K562 (cell line): ENCODE results near the gene RPL15. TPM values are rescaled to one million over a fixed set of nuclear protein-coding genes. Genes with fewer than 3 reads are reported as not detected.

Experiments used
- BRD9 ChIP-seq: fragments of 450-650 bp; IDR thresholded peaks from 2 replicates; pipeline ENCODE4 v1.6.1; 2018; ENCODE audit warnings: low read depth; ENCODE audit not compliant: partially characterized antibody
- CAMTA2 ChIP-seq: fragments of 250-450 bp; sonication (Bioruptor Pico); conservative IDR thresholded peaks from 2 replicates; pipeline ENCODE4 v1.5.1; 2022
- E2F8 ChIP-seq: fragments of 450-650 bp; IDR thresholded peaks from 2 replicates; pipeline ENCODE4 v1.7.1; 2018; ENCODE audit warnings: mild to moderate bottlenecking, low read depth; ENCODE audit not compliant: partially characterized antibody
- ESRRB ChIP-seq: fragments of 250-450 bp; sonication (Bioruptor Pico); IDR thresholded peaks from 2 replicates; pipeline ENCODE4 v1.5.0; 2020; ENCODE audit warnings: mild to moderate bottlenecking, moderate library complexity, borderline replicate concordance
- EWSR1 ChIP-seq: fragments of 450-650 bp; IDR thresholded peaks from 2 replicates; pipeline ENCODE4 v1.6.1; 2018; ENCODE audit warnings: borderline replicate concordance, mild to moderate bottlenecking, low read depth, moderate library complexity; ENCODE audit not compliant: partially characterized antibody
- FOXJ3 ChIP-seq: sonication (generic); formaldehyde crosslinking; IDR thresholded peaks from 2 replicates; pipeline ENCODE4 v1.4.0; 2020; ENCODE audit warnings: mild to moderate bottlenecking, missing genetic modification reagents
- HDAC8 ChIP-seq: fragments of 450-650 bp; IDR thresholded peaks from 2 replicates; pipeline ENCODE4 v1.6.1; 2016; ENCODE audit warnings: mild to moderate bottlenecking, missing genetic modification characterization, moderate library complexity, missing compliant biosample characterization
- HNRNPL ChIP-seq: fragments of 200-400 bp; formaldehyde crosslinking; IDR thresholded peaks from 2 replicates; pipeline ENCODE4 v1.6.1; 2017; ENCODE audit warnings: low read depth, mild to moderate bottlenecking, low read length
- NR2C2 ChIP-seq, 2 experiments: fragments of 200-800 bp in 1 of 2; sonication (Bioruptor generic) in 1 of 2; sonication (generic) in 1 of 2; formaldehyde crosslinking in 1 of 2; IDR thresholded peaks; 2 replicates each; pipeline versions ENCODE4 v1.6.1 to v1.8.0; 2016 to 2022; ENCODE audit warnings: mild to moderate bottlenecking in 1 of 2, missing compliant biosample characterization in 1 of 2, missing genetic modification characterization in 1 of 2, missing genetic modification reagents in 1 of 2
- PML ChIP-seq: IDR thresholded peaks from 2 replicates; pipeline ENCODE4 v1.6.1; 2012; ENCODE audit warnings: low read length, inconsistent platforms
- POLR2G ChIP-seq: fragments of 200-400 bp; formaldehyde crosslinking; IDR thresholded peaks from 2 replicates; pipeline ENCODE4 v1.6.1; 2017; ENCODE audit warnings: low read depth, mild to moderate bottlenecking, antibody characterized with exemption, low read length, moderate library complexity
- RBFOX2 ChIP-seq: fragments of 200-400 bp; formaldehyde crosslinking; IDR thresholded peaks from 2 replicates; pipeline ENCODE4 v1.6.1; 2017; ENCODE audit warnings: low read depth, mild to moderate bottlenecking, low read length, moderate library complexity
- STAT5A ChIP-seq: IDR thresholded peaks from 2 replicates; pipeline ENCODE4 v1.6.1; 2012; ENCODE audit warnings: low read length, inconsistent platforms, borderline replicate concordance
- SUPT5H ChIP-seq: fragments of 450-650 bp; IDR thresholded peaks from 2 replicates; pipeline ENCODE4 v1.6.1; 2016
- TCF7L2 ChIP-seq: fragments of 150-350 bp; IDR thresholded peaks from 2 replicates; pipeline ENCODE4 v1.6.1; 2016; ENCODE audit warnings: low read depth, mild to moderate bottlenecking, low read length, moderate library complexity
- THRB ChIP-seq: fragments of 450-650 bp; formaldehyde crosslinking; conservative IDR thresholded peaks from 2 replicates; pipeline ENCODE4 v1.4.0; 2022; ENCODE audit warnings: mild to moderate bottlenecking, missing genetic modification characterization
- TRIM25 ChIP-seq: fragments of 450-650 bp; IDR thresholded peaks from 2 replicates; pipeline ENCODE4 v1.7.0; 2016; ENCODE audit warnings: borderline replicate concordance
- ZBTB1 ChIP-seq: sonication (generic); formaldehyde crosslinking; IDR thresholded peaks from 2 replicates; pipeline ENCODE4 v1.8.1; 2023; ENCODE audit warnings: missing genetic modification reagents, low read depth, mild to moderate bottlenecking, borderline replicate concordance
- ZNF121 ChIP-seq: sonication (generic); formaldehyde crosslinking; conservative IDR thresholded peaks from 2 replicates; pipeline ENCODE4 v1.8.0; 2022; ENCODE audit warnings: missing genetic modification reagents
- ZNF217 ChIP-seq: sonication (generic); formaldehyde crosslinking; IDR thresholded peaks from 2 replicates; pipeline ENCODE4 v1.8.0; 2022; ENCODE audit warnings: mild to moderate bottlenecking, missing genetic modification reagents
- ZNF586 ChIP-seq: fragments of 450-650 bp; formaldehyde crosslinking; conservative IDR thresholded peaks from 2 replicates; pipeline ENCODE4 v1.4.0; 2020; ENCODE audit warnings: mild to moderate bottlenecking, moderate library complexity
- polyA plus RNA-seq, 8 experiments: library from polyadenylated mRNA; depleted of rRNA in 4 of 8; stranded (reverse) in 5 of 8; unstranded in 3 of 8; fragments of >200 nt; fragmentation: Nextera tagmentation in 2 of 8; fragmentation: Illumina TruSeq in 1 of 8; extraction: Ambion mirVana in 2 of 8; extraction: Trizol in 1 of 8; gene quantifications; 2 replicates each; pipeline versions ENCODE4 v1.2.1 to v1.2.3, GENCODE V29; 2011 to 2014; ENCODE audit warnings: inconsistent platforms in 1 of 8, missing spikeins in 1 of 8
- total RNA-seq, 7 experiments: library from RNA; depleted of rRNA in 6 of 7; stranded (reverse); fragments of >200 nt in 6 of 7; fragmentation: Illumina TruSeq in 2 of 7; extraction: Trizol in 2 of 7; gene quantifications; 2 replicates each; pipeline versions ENCODE4 v1.2.1 to v1.2.3, GENCODE V29; 2011 to 2021; ENCODE audit warnings: low replicate concordance in 1 of 7

Gene RPL15
- total and polyA plus RNA-seq, 9 of the 15 experiments (the other 6 are each of a cell fraction or from before 2014, with no cell fraction given), result 2,393 to 8,850 (median 3,928) TPM

- TF ChIP-seq TCF7L2 (no peak), THRB (CRISPR knock-in tag) (0 out of 2 replicates have a peak, but pooled peaks have one; percentile 12), ZBTB1 (no peak), E2F8 (peak; percentile 50), BRD9 (no peak), ESRRB (0 out of 2 replicates have a peak, but pooled peaks have one; percentile 71), HDAC8 (tag) (no peak), EWSR1 (peak; percentile 55), FOXJ3 (CRISPR knock-in tag) (no peak), ZNF217 (CRISPR knock-in tag) (no peak), ZNF121 (CRISPR knock-in tag) (peak; percentile 83), STAT5A (peak; percentile 21; the same call in 1 of the 2 replicates), HNRNPL (no peak), CAMTA2 (0 out of 2 replicates have a peak, but pooled peaks have one; percentile 39), ZNF586 (peak; percentile 39; the same call in 1 of the 2 replicates), TRIM25 (no peak), PML (peak; percentile 50; the same call in 1 of the 2 replicates), RBFOX2 (0 out of 2 replicates have a peak, but pooled peaks have one; percentile 12), NR2C2 (CRISPR knock-in tag; IDR thresholded peaks at IDR 0.05) (no peak), NR2C2 (tag; IDR thresholded peaks at IDR 0.05) (0 out of 2 replicates have a peak, but pooled peaks have one; percentile 19), POLR2G (peak; percentile 28; the same call in 1 of the 2 replicates), SUPT5H (peak; percentile 66)
Observed at GRCh38 chr3:23921052-23921511, 4.2 kb downstream of the RPL15 start (continued).
